ENCODE measurements around the gene GOLGA6D. TPM values are rescaled to one million over a fixed set of nuclear protein-coding genes. Genes with fewer than 3 reads are reported as not detected.
"Not testable (repeated sequence)": the region's sequence is repeated elsewhere in the genome, so short reads cannot be mapped to it uniquely, and the experiment has no call there.

GOLGA6D gene
- polyA plus RNA-seq, 1 experiment, result not detected

GRCh38 chr15:75299311-75299688 lies 16.7 kb downstream of the GOLGA6D start:
- H3K4me3 ChIP-seq (ENCODE audit: low read depth, low read length); H3K27me3 ChIP-seq (ENCODE audit: control insufficient read depth, insufficient read depth, low read length); DNase-seq (ENCODE audit: low read depth, low spot score); POLR2A ChIA-PET; H3K9me3 ChIP-seq (ENCODE audit: control insufficient read depth, insufficient read depth, low read length); H3K27ac ChIP-seq (ENCODE audit: low read depth, low read length): not testable (repeated sequence)
- TF ChIP-seq, protein P1, sequence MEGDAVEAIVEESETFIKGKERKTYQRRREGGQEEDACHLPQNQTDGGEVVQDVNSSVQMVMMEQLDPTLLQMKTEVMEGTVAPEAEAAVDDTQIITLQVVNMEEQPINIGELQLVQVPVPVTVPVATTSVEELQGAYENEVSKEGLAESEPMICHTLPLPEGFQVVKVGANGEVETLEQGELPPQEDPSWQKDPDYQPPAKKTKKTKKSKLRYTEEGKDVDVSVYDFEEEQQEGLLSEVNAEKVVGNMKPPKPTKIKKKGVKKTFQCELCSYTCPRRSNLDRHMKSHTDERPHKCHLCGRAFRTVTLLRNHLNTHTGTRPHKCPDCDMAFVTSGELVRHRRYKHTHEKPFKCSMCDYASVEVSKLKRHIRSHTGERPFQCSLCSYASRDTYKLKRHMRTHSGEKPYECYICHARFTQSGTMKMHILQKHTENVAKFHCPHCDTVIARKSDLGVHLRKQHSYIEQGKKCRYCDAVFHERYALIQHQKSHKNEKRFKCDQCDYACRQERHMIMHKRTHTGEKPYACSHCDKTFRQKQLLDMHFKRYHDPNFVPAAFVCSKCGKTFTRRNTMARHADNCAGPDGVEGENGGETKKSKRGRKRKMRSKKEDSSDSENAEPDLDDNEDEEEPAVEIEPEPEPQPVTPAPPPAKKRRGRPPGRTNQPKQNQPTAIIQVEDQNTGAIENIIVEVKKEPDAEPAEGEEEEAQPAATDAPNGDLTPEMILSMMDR (IDR thresholded peaks at IDR 0.05; ENCODE audit: low read depth, low read length), result peak; percentile 40
- CTCF ChIA-PET, result interaction anchor here (0.6 kb wide), 1 partner anchor 270 kb away, joined by 3 read pairs; no protein-coding TSS in a partner anchor

GRCh38 chr15:75300026-75300425 lies 17.4 kb downstream of the GOLGA6D start:
- POLR2A ChIA-PET, result interaction anchor here (0.6 kb wide), 1 partner anchor 326 kb away, joined by 3 read pairs; the partner anchor contains the start of gene SNUPN
- CTCF ChIA-PET, result interaction anchor here (0.7 kb wide), 1 partner anchor 96 kb away, joined by 3 read pairs; no protein-coding TSS in a partner anchor
- not testable (repeated sequence) for H3K27me3 ChIP-seq (ENCODE audit: control insufficient read depth, insufficient read depth, low read length); H3K4me3 ChIP-seq (ENCODE audit: low read depth, low read length); H3K9me3 ChIP-seq (ENCODE audit: control insufficient read depth, insufficient read depth, low read length); DNase-seq (ENCODE audit: low read depth, low spot score); H3K27ac ChIP-seq (ENCODE audit: low read depth, low read length)

DNA sequence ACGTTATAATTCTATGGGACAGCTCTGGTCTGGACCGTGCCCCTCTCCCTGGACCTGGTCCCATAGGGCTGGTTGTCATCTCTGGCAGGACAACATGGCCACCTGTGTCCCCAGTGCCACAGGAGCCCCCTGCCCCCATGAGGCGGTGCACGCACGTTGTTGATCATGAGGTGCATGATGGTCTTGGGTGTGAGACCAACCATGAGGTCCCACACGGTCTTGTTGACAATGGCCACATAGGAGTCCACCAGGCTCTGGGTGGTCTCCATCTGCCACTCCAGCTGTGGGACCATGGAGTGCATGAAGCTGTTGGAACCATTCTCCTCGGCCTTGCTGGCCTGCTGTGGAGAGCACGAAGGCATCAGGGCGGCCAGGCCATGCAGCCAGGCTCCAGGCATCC lies 19.7 kb downstream of the GOLGA6D start:
- Histone ChIP-seq H3K27ac (ENCODE audit: low read depth, low read length) (no peak overlapping the region), H3K4me3 (ENCODE audit: low read depth, low read length) (no peak overlapping the region), H3K27me3 (ENCODE audit: control insufficient read depth, insufficient read depth, low read length) (peaks cover 12% of the 10 kb centered on the region), H3K9me3 (ENCODE audit: control insufficient read depth, insufficient read depth, low read length) (no peaks in the 10 kb centered on the region)
- no peak for DNase-seq (ENCODE audit: low read depth, low spot score)
- ChIA-PET CTCF (no interaction called here), POLR2A (no interaction called here)
- TF ChIP-seq, protein P1 (IDR thresholded peaks at IDR 0.05; ENCODE audit: low read depth, low read length), result no peak

GRCh38 chr15:75302753-75303152 lies 20.1 kb downstream of the GOLGA6D start:
- H3K27ac ChIP-seq (ENCODE audit: low read depth, low read length); DNase-seq (ENCODE audit: low read depth, low spot score); H3K9me3 ChIP-seq (ENCODE audit: control insufficient read depth, insufficient read depth, low read length); CTCF ChIA-PET; POLR2A ChIA-PET; H3K4me3 ChIP-seq (ENCODE audit: low read depth, low read length): not testable (repeated sequence)
- H3K27me3 ChIP-seq (ENCODE audit: control insufficient read depth, insufficient read depth, low read length), result peaks cover 13% of the 10 kb centered on the region

DNA sequence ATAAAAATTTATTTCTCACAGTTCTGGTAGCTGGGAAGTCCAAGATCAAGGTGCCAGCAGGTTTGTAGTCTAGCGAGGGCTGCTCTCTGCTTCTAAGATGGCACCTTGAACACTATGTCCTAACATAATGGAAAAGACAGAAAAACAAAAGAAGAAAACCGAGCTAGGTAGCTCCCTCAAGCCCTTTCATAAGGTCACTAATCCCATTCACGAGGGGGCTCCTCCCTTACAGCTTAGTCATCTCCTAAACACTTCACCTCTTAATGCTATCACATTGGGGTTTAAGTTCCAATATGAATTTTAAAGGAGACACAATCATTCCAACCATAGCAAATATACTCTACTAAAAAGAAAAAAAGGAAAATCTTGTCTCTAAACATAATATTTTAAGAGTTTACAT lies 23.6 kb downstream of the GOLGA6D start:
- DNase-seq (ENCODE audit: low read depth, low spot score), result no peak
- H3K9me3 ChIP-seq (ENCODE audit: control insufficient read depth, insufficient read depth, low read length), result no peaks in the 10 kb centered on the region
- H3K27ac ChIP-seq (ENCODE audit: low read depth, low read length), result no peak overlapping the region
- ChIA-PET POLR2A (no interaction called here), CTCF (no interaction called here)
- no peak overlapping the region for H3K4me3 ChIP-seq (ENCODE audit: low read depth, low read length)
- H3K27me3 ChIP-seq (ENCODE audit: control insufficient read depth, insufficient read depth, low read length), result peaks cover 30% of the 10 kb centered on the region
- TF ChIP-seq, protein P1 (IDR thresholded peaks at IDR 0.05; ENCODE audit: low read depth, low read length), result no peak

DNA sequence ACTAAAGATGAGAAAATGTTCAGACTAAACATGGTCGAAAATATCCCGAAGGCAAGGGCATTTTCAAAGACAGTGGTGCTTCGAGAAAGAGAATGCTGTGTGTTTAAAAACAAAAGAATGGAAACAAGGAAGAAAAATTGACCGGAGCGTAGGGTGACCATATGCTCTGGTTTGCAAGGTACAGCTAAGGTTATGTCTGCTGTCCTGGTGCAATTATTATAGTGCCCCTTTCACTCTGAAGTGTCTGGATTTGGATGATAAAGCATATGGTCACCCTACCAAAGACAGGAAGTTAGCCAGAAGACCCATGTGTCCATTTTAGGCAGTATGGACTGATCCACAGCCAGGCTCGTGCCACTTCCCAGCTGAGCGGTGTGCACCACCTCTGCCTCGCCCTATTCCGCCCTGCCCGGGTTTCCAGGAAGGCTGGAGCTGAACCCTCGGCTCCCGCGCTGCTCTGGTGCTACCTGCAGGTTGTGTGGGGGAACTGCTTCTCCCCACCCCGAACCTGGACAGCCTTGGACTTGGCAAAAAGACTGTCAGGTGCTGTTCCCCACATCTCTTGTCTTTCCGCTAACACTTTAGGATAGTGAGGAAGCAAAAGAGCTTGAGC lies 25.2 kb downstream of the GOLGA6D start:
- no peak for DNase-seq (ENCODE audit: low read depth, low spot score)
- ChIA-PET POLR2A (no interaction called here), CTCF (no interaction called here)

More for the DNA sequence above, 25.2 kb downstream of the GOLGA6D start:
- H3K27ac ChIP-seq (ENCODE audit: low read depth, low read length), result no peak overlapping the region
- no peak overlapping the region for H3K4me3 ChIP-seq (ENCODE audit: low read depth, low read length)
- TF ChIP-seq, protein P1 (IDR thresholded peaks at IDR 0.05; ENCODE audit: low read depth, low read length), result peak; percentile 30
- H3K27me3 ChIP-seq (ENCODE audit: control insufficient read depth, insufficient read depth, low read length), result peaks cover 30% of the 10 kb centered on the region
- H3K9me3 ChIP-seq (ENCODE audit: control insufficient read depth, insufficient read depth, low read length), result no peaks in the 10 kb centered on the region

Measured in AG04450 (cell line).